GM21723 (cell line): ENCODE data around the gene CLCN2.
A peak's percentile ranks its signal among the peaks of the same experiment; 100 is the strongest.

Experiments used
- ATAC-seq: cut with Tn5 transposase; IDR thresholded peaks from one replicate; pipeline ENCODE4 v1.9.1; 2021; ENCODE audit warnings: mild to moderate bottlenecking, moderate library complexity; ENCODE audit not compliant: unreplicated experiment

CLCN2 gene

GRCh38 chr3:184361532-184361931 lies at the start of gene CLCN2, which contains the start of gene POLR2H:
Gene CLCN2 (minus strand): TSS chr3:184361605. CDS start chr3:184361479, 126 bp downstream.
Gene POLR2H (plus strand): TSS chr3:184361710. CDS start chr3:184363493, 1,783 bp downstream.
- ATAC-seq = peak; percentile 53

GRCh38 chr3:184409946-184410500 lies 48.6 kb upstream of the CLCN2 start:
- no peak for ATAC-seq

GRCh38 chr3:184409331-184409926 lies 48.0 kb upstream of the CLCN2 start:
- ATAC-seq = no peak

- ATAC-seq = no peak
Observed at GRCh38 chr3:184405075-184406030, 43.9 kb upstream of the CLCN2 start.

- no peak for ATAC-seq
Observed at GRCh38 chr3:184399410-184399809, 38.0 kb upstream of the CLCN2 start.

- ATAC-seq = no peak
Observed at GRCh38 chr3:184395320-184395660, 33.9 kb upstream of the CLCN2 start.

- ATAC-seq = no peak
Observed at GRCh38 chr3:184391266-184391665, 29.9 kb upstream of the CLCN2 start.

GRCh38 chr3:184389935-184390528 lies 28.6 kb upstream of the CLCN2 start:
- ATAC-seq = no peak

- no peak for ATAC-seq
Observed at GRCh38 chr3:184389384-184389783, 28.0 kb upstream of the CLCN2 start.

- ATAC-seq = no peak
Observed at GRCh38 chr3:184388936-184389230, 27.5 kb upstream of the CLCN2 start.

GRCh38 chr3:184388164-184388935 lies 26.9 kb upstream of the CLCN2 start:
- no peak for ATAC-seq

GRCh38 chr3:184387174-184387714 lies 25.8 kb upstream of the CLCN2 start:
- ATAC-seq = no peak

- no peak for ATAC-seq
Observed at GRCh38 chr3:184386047-184386806, 24.8 kb upstream of the CLCN2 start.

- ATAC-seq = no peak
Observed at GRCh38 chr3:184384856-184385422, 23.5 kb upstream of the CLCN2 start.

GRCh38 chr3:184384342-184384741 lies 22.9 kb upstream of the CLCN2 start:
- ATAC-seq = no peak

- no peak for ATAC-seq
Observed at GRCh38 chr3:184383033-184383740, 21.8 kb upstream of the CLCN2 start.

- no peak for ATAC-seq
Observed at GRCh38 chr3:184382326-184383032, 21.1 kb upstream of the CLCN2 start.
